HepG2 (cell line): ENCODE results near the gene GPRC5B. TPM values are rescaled to one million over a fixed set of nuclear protein-coding genes. Genes with fewer than 3 reads are reported as not detected.

ENCODE experiments used
- ATAC-seq: fragments of 200-7000 bp; cut with Tn5 transposase; 3 replicates; pipeline ENCODE4 v1.9.1; 2020; ENCODE audit warnings: mild to moderate bottlenecking, moderate library complexity
- BruUV-seq: library from RNA; stranded (reverse); fragments of 400-500 nt; replicated peaks from 2 replicates; lab custom pipeline; 2021; lab: Mats Ljungman, UMichigan
- CTCF ChIA-PET: fragments of 300-600 bp; formaldehyde crosslinking; extraction: SDS; loops from one replicate; lab custom pipeline; 2021; ENCODE audit warnings: low total read pairs, inconsistent platforms, low intra/inter-chr PET ratio; lab: Yijun Ruan, JAX
- POLR2A ChIA-PET: fragments of 350-600 bp; sonication (Branson Sonifier 250); formaldehyde crosslinking; loops from one replicate; lab custom pipeline; 2020; ENCODE audit warnings: antibody characterized with exemption, inconsistent platforms; lab: Yijun Ruan, JAX
- DNase-seq: peaks from one replicate; pipeline ENCODE4 v3.0.0-alpha.2; 2015; ENCODE audit warnings: low spot score
- FAIRE-seq: peaks from 3 replicates; lab custom pipeline; 2011; peaks lifted over from hg19 to GRCh38; lab: Jason Lieb, UNC
- H2AFZ ChIP-seq: one replicate; pipeline ENCODE4 v1.6.1; 2011; ENCODE audit warnings: low read length, inconsistent platforms
- H3K27ac ChIP-seq: fragments of 300-600 bp; 3 replicates; pipeline ENCODE4 v1.8.0; 2011; ENCODE audit warnings: mixed run types, mild to moderate bottlenecking, mixed read lengths, low read length, inconsistent platforms; ENCODE audit not compliant: insufficient read depth; ENCODE audit errors: extremely low read length
- H3K27me3 ChIP-seq, 2 experiments: fragments of 200-600 bp in 1 of 2; 2 replicates in 1 of 2; 3 replicates in 1 of 2; pipeline versions ENCODE4 v1.6.0 to v1.8.0; 2011; ENCODE audit warnings: low read length in 2 of 2, mild to moderate bottlenecking in 2 of 2, moderate library complexity in 2 of 2, inconsistent platforms in 1 of 2; ENCODE audit not compliant: insufficient read depth in 2 of 2, control insufficient read depth in 1 of 2
- H3K36me3 ChIP-seq, 2 experiments: fragments of 200-600 bp in 1 of 2; replicated peaks in 1 of 2; 2 replicates in 1 of 2; 3 replicates in 1 of 2; pipeline versions ENCODE4 v1.5.1 to v1.8.0; 2011; ENCODE audit warnings: low read length in 2 of 2, inconsistent platforms in 1 of 2; ENCODE audit not compliant: insufficient read depth in 2 of 2, control insufficient read depth in 1 of 2
- H3K4me1 ChIP-seq: 2 replicates; pipeline ENCODE4 v1.5.1; 2012; ENCODE audit warnings: low read length, inconsistent platforms; ENCODE audit not compliant: insufficient read depth
- H3K4me2 ChIP-seq: 2 replicates; pipeline ENCODE4 v1.6.0; 2011; ENCODE audit warnings: low read depth, low read length, inconsistent platforms
- H3K4me3 ChIP-seq, 3 experiments: fragments of 200-600 bp in 1 of 3; sonication (generic), shearing (Covaris generic) in 1 of 3; replicated peaks in 1 of 3; 2 replicates each; pipeline ENCODE4 v1.5.1; 2011 to 2016; ENCODE audit warnings: low read length in 3 of 3, inconsistent platforms in 2 of 3, low read depth in 2 of 3, mild to moderate bottlenecking in 2 of 3, control low read depth in 1 of 3, mixed read lengths in 1 of 3; ENCODE audit not compliant: insufficient read depth in 1 of 3
- H3K79me2 ChIP-seq: one replicate; pipeline ENCODE4 v1.6.1; 2011; ENCODE audit warnings: low read length, inconsistent platforms; ENCODE audit not compliant: insufficient read depth
- H3K9ac ChIP-seq: 2 replicates; pipeline ENCODE4 v1.6.0; 2011; ENCODE audit warnings: mild to moderate bottlenecking, low read depth, low read length, inconsistent platforms; ENCODE audit not compliant: insufficient read depth
- H3K9me3 ChIP-seq: 2 replicates; pipeline ENCODE4 v1.5.1; 2012; ENCODE audit warnings: mild to moderate bottlenecking, low read length
- H4K20me1 ChIP-seq: 2 replicates; pipeline ENCODE4 v1.6.0; 2011; ENCODE audit warnings: inconsistent platforms, mild to moderate bottlenecking, low read length, moderate library complexity; ENCODE audit not compliant: insufficient read depth
- CEBPB ChIP-seq: IDR thresholded peaks from 2 replicates; pipeline ENCODE4 v1.6.1; 2011; ENCODE audit warnings: low read depth, low read length, improper control_type of control experiment, borderline replicate concordance
- CEBPG ChIP-seq: IDR thresholded peaks from 2 replicates; pipeline ENCODE4 v1.6.1; 2016
- GABPB1 ChIP-seq: IDR thresholded peaks from 2 replicates; pipeline ENCODE4 v1.6.1; 2016; ENCODE audit warnings: mild to moderate bottlenecking, missing genetic modification reagents, moderate library complexity, missing compliant biosample characterization
- ISX ChIP-seq: sonication (generic); formaldehyde crosslinking; conservative IDR thresholded peaks from 2 replicates; pipeline ENCODE4 v1.5.0; 2020; ENCODE audit warnings: missing genetic modification reagents
- NCOA1 ChIP-seq: sonication (generic); formaldehyde crosslinking; IDR thresholded peaks from 2 replicates; pipeline ENCODE4 v1.9.0; 2021; ENCODE audit warnings: missing genetic modification reagents
- NR2F2 ChIP-seq: IDR thresholded peaks from 2 replicates; pipeline ENCODE4 v1.6.1; 2012; ENCODE audit warnings: low read depth, inconsistent platforms, borderline replicate concordance
- PCBP2 ChIP-seq: fragments of 200-400 bp; formaldehyde crosslinking; optimal IDR thresholded peaks from 2 replicates; pipeline ENCODE3; 2018; ENCODE audit warnings: low read length, low read depth; ENCODE audit not compliant: poor library complexity, severe bottlenecking
- SIN3B ChIP-seq: fragments of 150-350 bp; IDR thresholded peaks from 2 replicates; pipeline ENCODE4 v1.6.1; 2014; ENCODE audit warnings: low read length
- SNAI1 ChIP-seq: sonication (generic); formaldehyde crosslinking; IDR thresholded peaks from 2 replicates; pipeline ENCODE4 v1.5.0; 2020; ENCODE audit warnings: mild to moderate bottlenecking, missing genetic modification reagents, borderline replicate concordance
- ZFP1 ChIP-seq: IDR thresholded peaks from 2 replicates; pipeline ENCODE4 v1.6.1; 2016
- ZNF569 ChIP-seq: sonication (generic); formaldehyde crosslinking; IDR thresholded peaks from 2 replicates; pipeline ENCODE4 v1.5.0; 2020; ENCODE audit warnings: mild to moderate bottlenecking, missing genetic modification reagents, moderate library complexity, borderline replicate concordance
- ZNF629 ChIP-seq: sonication (generic); formaldehyde crosslinking; conservative IDR thresholded peaks from 2 replicates; pipeline ENCODE4 v1.5.0; 2020; ENCODE audit warnings: missing genetic modification reagents
- ZNF7 ChIP-seq: IDR thresholded peaks from 2 replicates; pipeline ENCODE4 v1.6.1; 2016; ENCODE audit warnings: missing biosample characterization, missing genetic modification reagents
- WGBS: methylation state at CpG from one replicate; pipeline ENCODE4 v1.1.6; 2017; ENCODE audit warnings: low lambda C conversion rate; 5-methylcytosine and 5-hydroxymethylcytosine counted together
- in situ Hi-C: cut with HindIII; loops from 2 replicates; pipeline ENCODE4 v1.10.0; 2017; ENCODE audit warnings: low pct_unique_long_range_greater_than_20kb; ENCODE audit not compliant: extremely low pct_ligation_motif_present
- intact Hi-C: fragments of 100-400 bp; cut with micrococcal nuclease; formaldehyde crosslinking; loops from one replicate; pipeline ENCODE4 v1.10.0; 2022; ENCODE audit not compliant: unreplicated experiment
- polyA plus RNA-seq, 8 experiments: library from polyadenylated mRNA; depleted of rRNA in 3 of 8; stranded (reverse) in 7 of 8; unstranded in 1 of 8; fragments of >200 nt; fragmentation: Illumina TruSeq in 4 of 8; extraction: Trizol in 4 of 8; gene quantifications; 2 replicates each; pipeline versions ENCODE4 v1.2.1 to v1.2.3, GENCODE V29; 2011 to 2016; ENCODE audit warnings: low read depth in 4 of 8, missing spikeins in 1 of 8, mixed read lengths in 1 of 8; ENCODE audit not compliant: insufficient read depth in 1 of 8
- total RNA-seq, 5 experiments: library from RNA; depleted of rRNA; stranded (reverse); fragments of >200 nt; fragmentation: Illumina TruSeq; extraction: Trizol; gene quantifications; 2 replicates each; pipeline ENCODE4 v1.2.3, GENCODE V29; 2016; ENCODE audit warnings: low read depth in 1 of 5
- TF ChIP-seq, protein P1 (sequence below), 2 experiments: fragments of 450-650 bp in 1 of 2; sonication (generic) in 1 of 2; formaldehyde crosslinking; IDR thresholded peaks; 2 replicates each; pipeline versions ENCODE4 v1.5.0 to v1.8.0; 2020 to 2022; ENCODE audit warnings: mild to moderate bottlenecking in 1 of 2, missing genetic modification reagents in 1 of 2
- TF ChIP-seq, protein P2 (sequence below): sonication (generic); formaldehyde crosslinking; IDR thresholded peaks from 2 replicates; pipeline ENCODE4 v1.9.0; 2022; ENCODE audit warnings: low read depth, missing genetic modification reagents

GPRC5B gene
- total and polyA plus RNA-seq, 2 of the 13 experiments (the other 11 are each of a cell fraction or from before 2014, with no cell fraction given), result 0.46 to 0.53 TPM

DNA sequence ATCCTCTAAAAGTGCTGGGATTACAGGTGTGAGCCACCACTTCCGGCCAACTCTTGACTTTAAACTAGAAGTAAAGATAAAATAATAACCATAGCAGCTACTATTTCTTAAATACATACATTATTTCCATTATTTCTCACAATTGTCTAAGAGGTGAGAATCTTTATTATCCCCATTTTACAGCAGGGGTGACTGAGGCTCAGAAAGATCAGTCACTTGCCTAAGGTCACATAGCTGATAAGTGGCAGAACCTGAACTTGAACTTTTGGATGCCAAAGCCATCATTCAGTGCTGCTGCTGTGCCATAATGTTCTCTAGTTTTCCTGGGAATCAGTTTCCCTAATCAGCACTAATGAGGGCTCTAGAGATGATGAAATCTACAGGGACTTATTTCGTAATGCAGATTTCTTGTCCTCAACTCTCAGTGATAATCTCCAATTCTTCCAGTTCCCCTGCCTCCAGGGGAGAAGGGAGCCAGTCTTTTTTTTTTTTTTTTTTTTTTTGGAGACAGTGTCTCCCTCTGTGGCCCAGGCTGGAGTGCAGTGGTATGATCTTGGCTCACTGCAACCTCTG, 25.2 kb upstream of the GPRC5B start:
- Histone ChIP-seq H3K9me3 (no peaks in the 10 kb centered on the region), H3K4me1 (no peaks in the 10 kb centered on the region), H3K9ac (no peak overlapping the region), H3K79me2 (no peaks in the 10 kb centered on the region), H3K4me3 (no peak overlapping the region), H2AFZ (no peak overlapping the region), H4K20me1 (no peaks in the 10 kb centered on the region), H3K36me3 (no peaks in the 10 kb centered on the region), H3K27ac (no peak overlapping the region), H3K27me3 (peaks cover 3 to 20% of the 10 kb centered on the region in 2 experiments; a peak in 3 of 5 replicates), H3K4me2 (no peak overlapping the region)
- ATAC-seq (no peak), DNase-seq (no peak), FAIRE-seq (no peak)
- ChIA-PET POLR2A (no interaction called here), CTCF (interaction anchor here (1.6 to 3.1 kb wide), 2 partner anchors 391 to 473 kb away, joined by 7 to 26 read pairs; no protein-coding TSS in a partner anchor)
- WGBS, result 8% methylated on average over 2 of the region's 2 CpGs
- intact Hi-C loops (loop anchor here (10.0 kb wide), 1 partner anchor 95 kb away; no protein-coding TSS in a partner anchor), in situ Hi-C loops (loop anchor here (5.0 kb wide), 1 partner anchor 392 kb away; no protein-coding TSS in a partner anchor)
- no TSS peak for BruUV-seq
- TF ChIP-seq ZNF569 (CRISPR knock-in tag), result no peak
- no peak for TF ChIP-seq ZNF7 (CRISPR knock-in tag)
- no peak for TF ChIP-seq SNAI1 (CRISPR knock-in tag)
- no peak for TF ChIP-seq NCOA1 (CRISPR knock-in tag)
- peak; percentile 20; the same call in 1 of the 2 replicates for TF ChIP-seq CEBPG
- peak; percentile 84 for TF ChIP-seq CEBPB
- TF ChIP-seq NR2F2, result no peak
- no peak for TF ChIP-seq PCBP2
- TF ChIP-seq SIN3B, result no peak
- TF ChIP-seq GABPB1 (CRISPR knock-in tag), result no peak
- TF ChIP-seq, protein P1, sequence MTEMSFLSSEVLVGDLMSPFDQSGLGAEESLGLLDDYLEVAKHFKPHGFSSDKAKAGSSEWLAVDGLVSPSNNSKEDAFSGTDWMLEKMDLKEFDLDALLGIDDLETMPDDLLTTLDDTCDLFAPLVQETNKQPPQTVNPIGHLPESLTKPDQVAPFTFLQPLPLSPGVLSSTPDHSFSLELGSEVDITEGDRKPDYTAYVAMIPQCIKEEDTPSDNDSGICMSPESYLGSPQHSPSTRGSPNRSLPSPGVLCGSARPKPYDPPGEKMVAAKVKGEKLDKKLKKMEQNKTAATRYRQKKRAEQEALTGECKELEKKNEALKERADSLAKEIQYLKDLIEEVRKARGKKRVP (CRISPR knock-in tag; IDR thresholded peaks at IDR 0.05), result peak in 1 of 2 experiments; percentile 13; a peak in 1 of 4 replicates
- TF ChIP-seq ZNF629, result peak; percentile 87
- no peak for TF ChIP-seq ISX (CRISPR knock-in tag)
- TF ChIP-seq, protein P2, sequence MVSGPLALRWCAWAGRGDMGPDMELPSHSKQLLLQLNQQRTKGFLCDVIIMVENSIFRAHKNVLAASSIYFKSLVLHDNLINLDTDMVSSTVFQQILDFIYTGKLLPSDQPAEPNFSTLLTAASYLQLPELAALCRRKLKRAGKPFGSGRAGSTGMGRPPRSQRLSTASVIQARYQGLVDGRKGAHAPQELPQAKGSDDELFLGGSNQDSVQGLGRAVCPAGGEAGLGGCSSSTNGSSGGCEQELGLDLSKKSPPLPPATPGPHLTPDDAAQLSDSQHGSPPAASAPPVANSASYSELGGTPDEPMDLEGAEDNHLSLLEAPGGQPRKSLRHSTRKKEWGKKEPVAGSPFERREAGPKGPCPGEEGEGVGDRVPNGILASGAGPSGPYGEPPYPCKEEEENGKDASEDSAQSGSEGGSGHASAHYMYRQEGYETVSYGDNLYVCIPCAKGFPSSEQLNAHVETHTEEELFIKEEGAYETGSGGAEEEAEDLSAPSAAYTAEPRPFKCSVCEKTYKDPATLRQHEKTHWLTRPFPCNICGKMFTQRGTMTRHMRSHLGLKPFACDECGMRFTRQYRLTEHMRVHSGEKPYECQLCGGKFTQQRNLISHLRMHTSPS (CRISPR knock-in tag), result no peak
- TF ChIP-seq ZFP1 (CRISPR knock-in tag), result no peak
